Measurements from ENCODE around the gene GABPB2. TPM values are rescaled to one million over a fixed set of nuclear protein-coding genes. Genes with fewer than 3 reads are reported as not detected.
A peak's percentile ranks its signal among the peaks of the same experiment; 100 is the strongest.

The GABPB2 gene
- total RNA-seq, 4 donors from 2014 or later, result 20.6 to 28.5 (median 21.6) TPM

DNA sequence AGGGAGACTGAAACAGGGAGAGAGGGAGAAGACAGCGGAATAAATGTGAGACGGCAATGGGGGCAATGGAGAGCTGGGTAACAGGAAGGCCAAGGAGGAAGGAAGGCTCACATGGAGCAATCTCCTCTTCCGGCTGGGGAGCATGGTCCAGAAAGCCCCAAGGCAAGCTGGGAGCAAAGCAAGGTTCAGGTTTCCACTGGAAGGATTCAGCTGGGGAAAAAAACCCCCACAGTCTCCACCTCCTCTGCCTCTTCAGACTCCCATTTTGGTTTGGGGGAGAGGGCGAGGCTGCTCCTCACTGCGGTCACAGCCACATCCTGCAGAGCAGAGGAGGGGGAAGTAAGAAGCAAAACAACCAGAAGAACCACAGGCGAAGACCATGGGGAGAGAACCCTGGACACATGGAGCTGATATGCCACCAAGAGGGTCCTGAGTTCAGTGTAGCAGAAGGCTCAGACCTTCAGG is 86.5 kb downstream of the GABPB2 start:
- peaks cover 0 to 27% (median 0%) of the 10 kb centered on the region in 3 donors for H3K4me1 ChIP-seq
- no peak for TF ChIP-seq POLR2AphosphoS5 (IDR thresholded peaks at IDR 0.05)
- TF ChIP-seq, protein P1, sequence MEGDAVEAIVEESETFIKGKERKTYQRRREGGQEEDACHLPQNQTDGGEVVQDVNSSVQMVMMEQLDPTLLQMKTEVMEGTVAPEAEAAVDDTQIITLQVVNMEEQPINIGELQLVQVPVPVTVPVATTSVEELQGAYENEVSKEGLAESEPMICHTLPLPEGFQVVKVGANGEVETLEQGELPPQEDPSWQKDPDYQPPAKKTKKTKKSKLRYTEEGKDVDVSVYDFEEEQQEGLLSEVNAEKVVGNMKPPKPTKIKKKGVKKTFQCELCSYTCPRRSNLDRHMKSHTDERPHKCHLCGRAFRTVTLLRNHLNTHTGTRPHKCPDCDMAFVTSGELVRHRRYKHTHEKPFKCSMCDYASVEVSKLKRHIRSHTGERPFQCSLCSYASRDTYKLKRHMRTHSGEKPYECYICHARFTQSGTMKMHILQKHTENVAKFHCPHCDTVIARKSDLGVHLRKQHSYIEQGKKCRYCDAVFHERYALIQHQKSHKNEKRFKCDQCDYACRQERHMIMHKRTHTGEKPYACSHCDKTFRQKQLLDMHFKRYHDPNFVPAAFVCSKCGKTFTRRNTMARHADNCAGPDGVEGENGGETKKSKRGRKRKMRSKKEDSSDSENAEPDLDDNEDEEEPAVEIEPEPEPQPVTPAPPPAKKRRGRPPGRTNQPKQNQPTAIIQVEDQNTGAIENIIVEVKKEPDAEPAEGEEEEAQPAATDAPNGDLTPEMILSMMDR (IDR thresholded peaks at IDR 0.05), result no peak
- no peak for TF ChIP-seq POLR2A (IDR thresholded peaks at IDR 0.05)
- TF ChIP-seq EP300 (IDR thresholded peaks at IDR 0.05), result no peak
- ATAC-seq, result no peak
- 17 to 75% methylated on average over 1 to 4 of the region's 6 CpGs for WGBS, 2 donors (ENCODE audit: low coverage in 1 of 2)
- H3K27me3 ChIP-seq, result no peaks in the 10 kb centered on the region
- peak overlapping the region in 1 of 2 donors; percentile 38 for H3K4me3 ChIP-seq
- H3K9me3 ChIP-seq, result no peaks in the 10 kb centered on the region
- H3K27ac ChIP-seq, result peak overlapping the region in 2 of 4 donors; percentile 24 to 48
- H3K36me3 ChIP-seq, result peaks cover 0 to 64% of the 10 kb centered on the region in 2 donors

DNA sequence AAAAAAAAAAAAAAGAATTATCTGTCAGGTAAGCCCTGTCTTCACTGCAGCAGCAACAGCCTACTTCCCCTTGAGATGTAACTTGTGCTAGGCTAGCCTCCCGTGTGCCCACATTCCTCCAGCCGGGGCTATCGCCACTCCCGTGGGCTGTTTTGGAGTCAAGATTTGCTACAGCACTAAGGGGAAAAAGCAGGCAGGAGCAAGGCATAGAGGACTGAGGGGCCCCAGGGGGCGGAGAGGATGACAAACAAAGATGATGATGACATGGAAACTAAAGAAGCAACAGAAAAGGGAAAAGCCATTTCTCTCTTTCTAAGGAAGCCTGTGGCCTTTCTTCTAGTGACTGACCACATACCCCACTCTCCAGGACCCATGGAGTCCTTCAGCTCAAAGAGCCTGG is 87.8 kb downstream of the GABPB2 start:
- Histone ChIP-seq H3K36me3 (peaks cover 0 to 66% of the 10 kb centered on the region in 2 donors), H3K27ac (peak overlapping the region in 2 of 4 donors; percentile 5 to 16)
- no peak for ATAC-seq

DNA sequence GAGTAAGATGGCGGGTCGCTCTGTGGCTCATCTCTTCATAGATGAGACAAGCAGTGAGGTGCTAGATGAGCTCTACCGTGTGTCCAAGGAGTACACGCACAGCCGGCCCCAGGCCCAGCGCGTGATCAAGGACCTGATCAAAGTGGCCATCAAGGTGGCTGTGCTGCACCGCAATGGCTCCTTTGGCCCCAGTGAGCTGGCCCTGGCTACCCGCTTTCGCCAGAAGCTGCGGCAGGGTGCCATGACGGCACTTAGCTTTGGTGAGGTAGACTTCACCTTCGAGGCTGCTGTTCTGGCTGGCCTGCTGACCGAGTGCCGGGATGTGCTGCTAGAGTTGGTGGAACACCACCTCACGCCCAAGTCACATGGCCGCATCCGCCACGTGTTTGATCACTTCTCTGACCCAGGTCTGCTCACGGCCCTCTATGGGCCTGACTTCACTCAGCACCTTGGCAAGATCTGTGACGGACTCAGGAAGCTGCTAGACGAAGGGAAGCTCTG is 88.2 kb downstream of the GABPB2 start:
- no peaks in the 10 kb centered on the region for H3K27me3 ChIP-seq
- peaks cover 0 to 66% of the 10 kb centered on the region in 2 donors for H3K36me3 ChIP-seq
- WGBS, 2 donors (ENCODE audit: low coverage in 1 of 2), result 90 to 93% methylated on average over 2 to 3 of the region's 22 CpGs
- no peak overlapping the region for H3K4me3 ChIP-seq
- H3K4me1 ChIP-seq, result peaks cover 0 to 44% (median 5%) of the 10 kb centered on the region in 3 donors
- peak; percentile 23 for ATAC-seq
- TF ChIP-seq, protein P1 (IDR thresholded peaks at IDR 0.05), result no peak
- TF ChIP-seq POLR2AphosphoS5 (IDR thresholded peaks at IDR 0.05) (no peak), POLR2A (IDR thresholded peaks at IDR 0.05) (no peak), EP300 (IDR thresholded peaks at IDR 0.05) (no peak)
- H3K9me3 ChIP-seq, result no peaks in the 10 kb centered on the region
- H3K27ac ChIP-seq, result peak overlapping the region in 3 of 4 donors; percentile 5 to 39 (median 16)

More for the DNA sequence above, 87.8 kb downstream of the GABPB2 start:
- Histone ChIP-seq H3K27me3 (no peaks in the 10 kb centered on the region), H3K9me3 (no peaks in the 10 kb centered on the region), H3K4me3 (no peak overlapping the region), H3K4me1 (peaks cover 0 to 39% (median 2%) of the 10 kb centered on the region in 3 donors)
- TF ChIP-seq POLR2A (IDR thresholded peaks at IDR 0.05), result no peak
- TF ChIP-seq, protein P1 (IDR thresholded peaks at IDR 0.05), result no peak
- no peak for TF ChIP-seq EP300 (IDR thresholded peaks at IDR 0.05)
- no peak for TF ChIP-seq POLR2AphosphoS5 (IDR thresholded peaks at IDR 0.05)
- 20 to 62% methylated on average over 1 to 3 of the region's 5 CpGs for WGBS, 2 donors (ENCODE audit: low coverage in 1 of 2)

DNA sequence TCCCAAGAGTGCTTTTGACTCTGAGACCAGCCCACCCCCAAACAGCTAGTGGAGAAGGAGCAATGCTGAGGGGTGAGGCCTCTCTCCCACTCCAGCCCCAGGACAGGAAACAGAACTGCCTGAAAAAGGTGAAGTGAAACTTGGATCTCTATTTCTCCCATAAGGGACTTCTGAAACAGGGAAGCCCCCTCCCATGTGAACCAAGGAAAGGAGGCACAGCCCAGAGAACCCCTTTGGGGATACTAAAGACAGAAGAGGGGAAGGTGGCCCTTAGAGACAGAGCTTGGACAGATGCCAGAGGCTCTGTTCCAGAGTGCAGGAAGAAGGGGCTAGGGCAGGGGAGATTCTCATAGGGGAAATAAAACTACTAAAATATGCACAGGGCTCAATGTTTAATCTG is 88.8 kb downstream of the GABPB2 start:
- H3K4me3 ChIP-seq, result no peak overlapping the region
- H3K27ac ChIP-seq, result peak overlapping the region in 3 of 4 donors; percentile 5 to 39 (median 16)
- peaks cover 0 to 50% (median 11%) of the 10 kb centered on the region in 3 donors for H3K4me1 ChIP-seq
- no peaks in the 10 kb centered on the region for H3K27me3 ChIP-seq
- peaks cover 0 to 62% of the 10 kb centered on the region in 2 donors for H3K36me3 ChIP-seq
- no peak for TF ChIP-seq POLR2AphosphoS5 (IDR thresholded peaks at IDR 0.05)
- TF ChIP-seq EP300 (IDR thresholded peaks at IDR 0.05), result no peak
- TF ChIP-seq POLR2A (IDR thresholded peaks at IDR 0.05), result no peak
- TF ChIP-seq, protein P1 (IDR thresholded peaks at IDR 0.05), result no peak
- no peak for ATAC-seq
- no peaks in the 10 kb centered on the region for H3K9me3 ChIP-seq

DNA sequence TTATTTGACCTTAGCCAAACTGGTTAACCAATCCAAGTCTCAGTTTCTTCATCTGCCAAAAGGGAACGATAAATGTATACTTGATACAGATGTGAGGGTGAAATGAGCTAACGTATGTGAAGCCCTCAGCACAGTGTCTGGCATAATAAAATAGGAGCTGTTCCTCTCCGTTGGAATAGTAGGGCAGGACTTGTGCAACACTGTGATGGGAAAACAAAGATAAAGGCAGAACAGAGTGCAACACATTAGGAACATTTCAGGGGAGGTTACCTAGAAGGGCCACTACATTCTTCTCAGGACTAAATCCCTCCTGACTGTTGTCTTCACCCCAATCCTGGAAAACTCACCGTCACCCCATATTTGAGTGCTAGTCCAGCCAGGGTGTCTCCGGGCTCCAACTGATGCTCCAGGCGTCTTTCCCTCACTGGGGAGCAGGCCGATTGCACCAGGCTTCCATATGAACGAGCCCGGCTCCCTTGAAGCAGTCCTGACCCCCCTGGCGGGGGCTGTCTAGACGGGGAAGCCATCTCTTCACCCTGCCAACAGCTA is 94.2 kb downstream of the GABPB2 start:
- H3K27ac ChIP-seq, result peak overlapping the region; percentile 84 to 96 (median 90)
- TF ChIP-seq POLR2A (IDR thresholded peaks at IDR 0.05) (peak in 1 of 2 donors; percentile 16), POLR2AphosphoS5 (IDR thresholded peaks at IDR 0.05) (peak; percentile 15), EP300 (IDR thresholded peaks at IDR 0.05) (no peak)
- peaks cover 0 to 52% of the 10 kb centered on the region in 2 donors for H3K36me3 ChIP-seq
- H3K27me3 ChIP-seq, result no peaks in the 10 kb centered on the region
- H3K9me3 ChIP-seq, result no peaks in the 10 kb centered on the region
- WGBS, 2 donors (ENCODE audit: low coverage in 1 of 2), result 16 to 31% methylated on average over 5 to 6 of the region's 11 CpGs
- peak overlapping the region; percentile 70 to 96 for H3K4me3 ChIP-seq
- ATAC-seq, result peak; percentile 33
- peaks cover 4 to 63% (median 22%) of the 10 kb centered on the region in 3 donors for H3K4me1 ChIP-seq

All from gastroesophageal sphincter (tissue), 4 donors.